Stimulated activated CD4-positive, alpha-beta T cell treated with anti-CD3 and anti-CD28 coated beads, Interleukin-15, amount 100 ng/mL, for 24 hours (primary cell): Measurements from ENCODE around the gene HS6ST3.

Experiments used
- DNase-seq: peaks from one replicate; pipeline ENCODE4 v3.0.0-alpha.2; 2020

Gene HS6ST3

GRCh38 chr13:96342852-96343465 is 253.1 kb downstream of the HS6ST3 start:
- DNase-seq = no peak

GRCh38 chr13:96346921-96347320 is 257.0 kb downstream of the HS6ST3 start:
- no peak for DNase-seq

- DNase-seq = no peak
These were observed 283.7 kb downstream of the HS6ST3 start for GRCh38 chr13:96373597-96373996.

- no peak for DNase-seq
These were observed 287.9 kb downstream of the HS6ST3 start for GRCh38 chr13:96377835-96378234.

- no peak for DNase-seq
These were observed 290.1 kb downstream of the HS6ST3 start for GRCh38 chr13:96379967-96380366.

- no peak for DNase-seq
These were observed 291.8 kb downstream of the HS6ST3 start for GRCh38 chr13:96381681-96382080.

GRCh38 chr13:96388598-96388997 is 298.7 kb downstream of the HS6ST3 start:
- no peak for DNase-seq

- no peak for DNase-seq
These were observed 301.7 kb downstream of the HS6ST3 start for GRCh38 chr13:96391606-96392005.

GRCh38 chr13:96397807-96398206 is 307.9 kb downstream of the HS6ST3 start:
- no peak for DNase-seq

GRCh38 chr13:96398486-96398885 is 308.6 kb downstream of the HS6ST3 start:
- DNase-seq = no peak

DNA sequence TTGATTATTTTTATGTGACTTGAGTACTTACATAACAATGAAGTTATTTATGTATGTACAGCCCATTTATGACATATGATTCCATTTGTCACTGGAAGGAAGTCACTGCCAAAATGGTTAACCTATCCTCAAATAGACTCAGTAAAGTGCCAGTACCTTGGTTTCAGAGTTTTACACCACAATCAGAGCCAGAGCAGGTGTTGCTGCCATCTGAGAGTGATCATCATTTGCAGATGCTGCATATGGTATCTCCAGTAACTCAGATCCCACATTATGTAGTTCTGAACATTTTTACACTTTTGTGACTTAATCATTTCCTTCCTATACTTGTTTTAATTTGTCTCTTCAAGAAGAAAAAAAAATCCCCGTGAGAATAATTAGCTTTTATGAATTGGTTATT is 313.3 kb downstream of the HS6ST3 start:
- no peak for DNase-seq

DNA sequence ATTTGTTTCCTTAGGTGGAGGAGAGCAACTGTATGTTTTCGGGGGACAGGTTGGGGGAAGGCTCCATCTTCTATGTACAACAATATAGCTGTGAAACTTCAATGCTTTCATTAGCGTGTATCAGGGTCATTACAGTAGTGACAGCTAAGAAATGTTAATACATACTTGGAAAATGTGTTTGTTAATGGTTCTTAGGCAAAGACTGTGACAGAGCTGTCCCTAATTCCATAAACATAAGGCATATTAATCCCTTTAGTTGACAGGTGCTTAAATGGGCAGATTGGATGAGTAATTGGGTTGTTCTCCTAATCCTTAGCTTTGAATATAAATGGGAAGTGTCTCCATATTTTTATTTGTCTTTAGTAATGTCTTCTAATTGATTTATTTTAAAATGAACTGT is 313.7 kb downstream of the HS6ST3 start:
- DNase-seq = no peak

GRCh38 chr13:96415831-96416385 is 326.0 kb downstream of the HS6ST3 start:
- DNase-seq = no peak

DNA sequence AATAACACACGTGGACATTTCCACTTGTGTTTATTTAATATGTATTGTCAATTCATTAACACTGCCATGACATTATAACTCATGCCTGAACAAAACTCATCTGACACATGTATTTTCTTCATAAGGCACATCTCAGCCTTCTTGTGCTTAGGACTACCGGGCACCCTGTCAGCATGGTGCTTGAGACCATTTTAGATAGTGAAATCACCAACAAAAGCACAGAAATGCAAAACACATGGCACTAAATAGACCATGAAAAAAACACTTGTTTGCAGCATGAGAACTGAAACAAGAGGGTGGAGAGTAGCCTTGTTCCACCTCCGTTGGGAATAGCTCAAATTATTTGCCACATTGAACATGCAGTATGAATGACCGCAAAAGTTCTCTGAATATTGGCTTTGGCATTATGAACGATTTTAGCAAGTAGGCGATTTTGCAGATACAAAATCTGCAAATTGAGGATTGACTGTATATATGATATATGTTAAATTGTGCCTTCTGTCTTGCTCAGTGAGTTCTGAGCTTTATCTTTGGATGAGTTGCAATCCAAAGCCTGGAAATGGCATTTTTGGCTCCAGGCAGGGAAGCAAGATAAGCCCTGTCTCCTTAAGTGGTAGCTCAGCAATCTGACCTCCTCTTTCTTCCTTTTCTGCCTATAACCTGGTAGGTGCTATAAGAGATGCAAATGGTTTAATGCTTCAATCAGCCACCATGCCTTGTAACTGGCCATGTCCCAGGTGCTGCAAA is 328.2 kb downstream of the HS6ST3 start:
- no peak for DNase-seq

- DNase-seq = no peak
These were observed 331.4 kb downstream of the HS6ST3 start for GRCh38 chr13:96421314-96421713.

DNA sequence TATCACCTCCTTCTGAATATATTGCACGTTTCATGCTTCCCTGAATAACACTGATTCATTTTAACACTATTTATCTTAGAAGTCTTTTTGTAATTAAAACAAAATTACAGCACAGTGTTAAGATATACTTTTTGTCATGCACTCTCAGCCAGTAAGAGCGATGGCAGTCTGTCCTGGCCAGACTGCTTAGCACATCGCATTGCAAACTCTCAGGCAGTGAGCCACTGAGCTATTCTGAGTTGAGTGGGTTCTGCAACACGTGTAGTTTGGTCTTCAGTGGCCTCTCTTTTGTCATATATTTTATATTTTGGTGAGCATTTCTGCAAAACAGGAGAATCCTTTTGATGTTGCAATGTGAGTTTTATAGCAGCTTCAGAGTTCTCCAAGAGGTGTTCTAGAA is 332.1 kb downstream of the HS6ST3 start:
- no peak for DNase-seq

GRCh38 chr13:96426167-96426566 is 336.3 kb downstream of the HS6ST3 start:
- DNase-seq = no peak

DNA sequence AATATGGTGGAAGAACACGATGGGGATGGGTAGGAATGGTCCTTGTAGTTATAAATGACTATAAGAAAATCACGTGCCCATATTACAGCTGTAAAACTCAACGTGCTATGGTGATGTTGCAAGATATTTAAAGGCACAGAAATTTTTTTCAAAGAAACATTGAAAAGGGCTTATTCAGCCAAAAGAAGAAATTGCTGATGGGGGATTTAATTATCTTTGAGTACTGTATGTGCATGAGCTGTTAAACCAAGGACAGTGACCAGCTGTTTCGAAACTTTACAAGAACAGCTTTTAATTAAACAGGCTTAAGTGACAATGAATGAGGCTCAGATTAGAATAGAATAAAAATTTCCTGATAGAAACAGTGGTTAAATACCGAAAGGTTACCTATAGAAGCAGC is 339.0 kb downstream of the HS6ST3 start:
- no peak for DNase-seq

- no peak for DNase-seq
These were observed 341.2 kb downstream of the HS6ST3 start for GRCh38 chr13:96431044-96431581.

DNA sequence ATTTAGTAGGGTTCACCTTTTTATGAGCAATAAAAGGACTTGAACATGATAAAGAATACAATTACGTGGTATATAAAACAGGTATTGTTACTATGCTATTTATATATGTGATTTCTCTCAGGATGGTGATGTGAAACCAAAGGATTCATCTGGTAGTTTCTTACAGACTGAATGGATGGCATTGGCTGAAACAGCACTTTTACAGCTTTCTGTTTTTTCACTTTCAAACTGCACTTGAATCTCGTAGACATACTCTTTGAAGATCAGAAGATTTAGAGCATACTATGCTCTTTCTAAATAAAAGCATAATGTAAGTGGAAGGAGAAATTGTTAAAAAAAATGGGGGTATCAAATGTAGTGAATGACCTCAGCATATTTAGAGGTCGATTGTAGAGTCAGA is 354.8 kb downstream of the HS6ST3 start:
- no peak for DNase-seq

- DNase-seq = no peak
These were observed 360.0 kb downstream of the HS6ST3 start for GRCh38 chr13:96449920-96450319.

DNA sequence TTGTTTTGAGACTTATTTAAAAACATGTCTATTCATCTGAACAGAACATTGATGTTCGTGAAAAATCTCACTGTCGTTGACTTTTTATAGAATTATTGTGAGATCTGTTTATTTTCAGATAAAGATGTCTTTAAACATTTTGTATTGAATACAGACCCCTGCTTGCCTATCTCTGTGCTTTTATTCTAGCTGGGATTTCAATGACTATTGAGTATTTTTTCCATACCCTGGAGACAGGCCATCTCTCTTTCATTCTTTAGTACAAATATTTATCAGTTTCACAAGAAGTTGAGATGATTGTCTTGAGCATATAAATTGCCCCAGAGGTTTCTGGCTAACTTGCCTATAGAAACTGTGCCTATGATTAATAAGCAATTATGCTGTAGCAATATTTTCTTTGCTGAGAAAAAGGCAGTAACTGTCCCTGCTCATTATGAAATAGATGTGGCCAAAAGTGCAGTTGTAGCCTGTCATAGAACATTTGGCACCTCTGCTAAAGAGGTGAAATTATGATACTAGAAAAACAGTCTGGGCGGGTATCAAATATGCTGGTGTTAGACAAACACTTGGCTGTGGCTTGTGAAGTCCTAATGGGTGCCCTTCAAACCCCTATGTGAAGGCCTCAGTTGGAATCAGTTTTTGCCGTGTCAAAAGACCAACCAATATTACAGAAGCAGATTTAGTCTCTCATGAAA is 360.6 kb downstream of the HS6ST3 start:
- no peak for DNase-seq

- no peak for DNase-seq
These were observed 364.6 kb downstream of the HS6ST3 start for GRCh38 chr13:96454466-96454865.

GRCh38 chr13:96460609-96461008 is 370.7 kb downstream of the HS6ST3 start:
- DNase-seq = no peak
